Transverse colon (tissue), 4 donors: ENCODE measurements around the gene VSTM2L.

Experiments
- EP300 ChIP-seq: sonication (generic); formaldehyde crosslinking; IDR thresholded peaks from one replicate; pipeline ENCODE4 v1.6.1; 2017; ENCODE audit warnings: antibody characterized with exemption, low read depth
- POLR2A ChIP-seq: fragments of 450-650 bp; IDR thresholded peaks from one replicate; pipeline ENCODE4 v1.6.1; 2016; ENCODE audit warnings: antibody characterized with exemption, mild to moderate bottlenecking, moderate library complexity
- POLR2AphosphoS5 ChIP-seq, 3 donors: sonication (generic); formaldehyde crosslinking; IDR thresholded peaks; one replicate each; pipeline ENCODE4 v1.6.1; 2016; ENCODE audit warnings: antibody characterized with exemption in 3 of 3
- TF ChIP-seq, protein P1 (sequence below), 5 experiments: fragments of 200-600 bp in 3 of 5; fragments of 450-650 bp in 2 of 5; sonication (generic) in 3 of 5; IDR thresholded peaks; 1 replicate in 2 of 5; 2 replicates in 3 of 5; pipeline ENCODE4 v1.5.1; 2016 to 2017; ENCODE audit warnings: antibody characterized with exemption in 5 of 5, inconsistent platforms in 3 of 5, mild to moderate bottlenecking in 2 of 5, moderate library complexity in 1 of 5

DNA sequence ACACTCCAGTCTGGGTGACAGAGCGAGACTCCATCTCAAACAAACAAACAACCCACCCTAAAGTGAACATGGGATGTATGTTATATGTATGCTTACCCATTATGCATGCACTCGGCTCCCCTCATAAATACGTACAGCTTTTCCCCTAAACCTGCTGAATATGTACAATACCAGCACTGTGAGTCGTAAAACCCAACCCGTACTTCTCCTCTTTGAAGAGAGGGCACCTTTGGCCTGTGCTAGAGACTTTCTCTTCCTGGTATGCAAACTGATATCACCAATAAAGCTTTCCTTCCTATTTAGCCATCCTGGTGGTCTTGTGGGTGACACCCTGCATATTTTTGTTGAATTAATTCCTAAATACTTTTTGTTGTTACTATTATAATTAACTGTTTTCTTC, 51.3 kb downstream of the VSTM2L start:
- TF ChIP-seq POLR2AphosphoS5 (IDR thresholded peaks at IDR 0.05) (no peak), EP300 (no peak), POLR2A (no peak)
- TF ChIP-seq, protein P1, sequence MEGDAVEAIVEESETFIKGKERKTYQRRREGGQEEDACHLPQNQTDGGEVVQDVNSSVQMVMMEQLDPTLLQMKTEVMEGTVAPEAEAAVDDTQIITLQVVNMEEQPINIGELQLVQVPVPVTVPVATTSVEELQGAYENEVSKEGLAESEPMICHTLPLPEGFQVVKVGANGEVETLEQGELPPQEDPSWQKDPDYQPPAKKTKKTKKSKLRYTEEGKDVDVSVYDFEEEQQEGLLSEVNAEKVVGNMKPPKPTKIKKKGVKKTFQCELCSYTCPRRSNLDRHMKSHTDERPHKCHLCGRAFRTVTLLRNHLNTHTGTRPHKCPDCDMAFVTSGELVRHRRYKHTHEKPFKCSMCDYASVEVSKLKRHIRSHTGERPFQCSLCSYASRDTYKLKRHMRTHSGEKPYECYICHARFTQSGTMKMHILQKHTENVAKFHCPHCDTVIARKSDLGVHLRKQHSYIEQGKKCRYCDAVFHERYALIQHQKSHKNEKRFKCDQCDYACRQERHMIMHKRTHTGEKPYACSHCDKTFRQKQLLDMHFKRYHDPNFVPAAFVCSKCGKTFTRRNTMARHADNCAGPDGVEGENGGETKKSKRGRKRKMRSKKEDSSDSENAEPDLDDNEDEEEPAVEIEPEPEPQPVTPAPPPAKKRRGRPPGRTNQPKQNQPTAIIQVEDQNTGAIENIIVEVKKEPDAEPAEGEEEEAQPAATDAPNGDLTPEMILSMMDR (IDR thresholded peaks at IDR 0.05): no peak
